ENCODE measurements around the gene C14orf39.

C14orf39 gene

GRCh38 chr14:60512126-60512525 lies 26.3 kb upstream of the C14orf39 start:
- TF ChIP-seq, protein P1, sequence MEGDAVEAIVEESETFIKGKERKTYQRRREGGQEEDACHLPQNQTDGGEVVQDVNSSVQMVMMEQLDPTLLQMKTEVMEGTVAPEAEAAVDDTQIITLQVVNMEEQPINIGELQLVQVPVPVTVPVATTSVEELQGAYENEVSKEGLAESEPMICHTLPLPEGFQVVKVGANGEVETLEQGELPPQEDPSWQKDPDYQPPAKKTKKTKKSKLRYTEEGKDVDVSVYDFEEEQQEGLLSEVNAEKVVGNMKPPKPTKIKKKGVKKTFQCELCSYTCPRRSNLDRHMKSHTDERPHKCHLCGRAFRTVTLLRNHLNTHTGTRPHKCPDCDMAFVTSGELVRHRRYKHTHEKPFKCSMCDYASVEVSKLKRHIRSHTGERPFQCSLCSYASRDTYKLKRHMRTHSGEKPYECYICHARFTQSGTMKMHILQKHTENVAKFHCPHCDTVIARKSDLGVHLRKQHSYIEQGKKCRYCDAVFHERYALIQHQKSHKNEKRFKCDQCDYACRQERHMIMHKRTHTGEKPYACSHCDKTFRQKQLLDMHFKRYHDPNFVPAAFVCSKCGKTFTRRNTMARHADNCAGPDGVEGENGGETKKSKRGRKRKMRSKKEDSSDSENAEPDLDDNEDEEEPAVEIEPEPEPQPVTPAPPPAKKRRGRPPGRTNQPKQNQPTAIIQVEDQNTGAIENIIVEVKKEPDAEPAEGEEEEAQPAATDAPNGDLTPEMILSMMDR (IDR thresholded peaks at IDR 0.05): no peak

DNA sequence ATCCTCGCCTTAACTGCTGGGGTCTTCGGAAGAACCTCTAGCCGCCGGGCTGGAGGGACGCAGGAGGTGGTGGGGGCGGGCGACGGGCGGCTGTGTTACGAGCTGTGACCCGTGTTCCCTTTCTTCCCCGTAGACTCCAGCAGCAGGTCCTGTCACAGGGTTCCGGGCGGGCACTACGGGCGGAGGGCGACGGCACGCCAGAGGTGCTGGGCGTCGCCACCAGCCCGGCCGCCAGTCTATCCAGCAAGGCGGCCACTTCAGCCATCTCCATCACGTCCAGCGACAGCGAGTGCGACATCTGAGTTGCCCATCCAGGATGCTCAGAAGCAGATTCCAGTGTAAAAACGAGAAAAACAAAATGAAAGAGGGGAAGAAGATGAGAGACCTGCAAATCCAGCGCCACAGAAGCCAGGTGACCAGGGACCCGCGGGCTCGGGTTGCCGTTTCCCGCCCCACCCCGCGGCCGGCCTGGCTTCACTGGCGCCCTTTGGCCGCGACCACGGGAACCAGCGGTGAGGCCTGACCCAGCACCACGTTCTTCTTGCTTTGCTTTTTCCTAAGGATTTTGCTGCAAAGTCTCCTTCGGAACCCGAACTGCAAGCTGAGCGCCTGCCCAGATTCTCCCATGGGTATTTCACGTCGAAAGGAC lies 25.2 kb upstream of the C14orf39 start:
- TF ChIP-seq, protein P1 (IDR thresholded peaks at IDR 0.05): no peak

DNA sequence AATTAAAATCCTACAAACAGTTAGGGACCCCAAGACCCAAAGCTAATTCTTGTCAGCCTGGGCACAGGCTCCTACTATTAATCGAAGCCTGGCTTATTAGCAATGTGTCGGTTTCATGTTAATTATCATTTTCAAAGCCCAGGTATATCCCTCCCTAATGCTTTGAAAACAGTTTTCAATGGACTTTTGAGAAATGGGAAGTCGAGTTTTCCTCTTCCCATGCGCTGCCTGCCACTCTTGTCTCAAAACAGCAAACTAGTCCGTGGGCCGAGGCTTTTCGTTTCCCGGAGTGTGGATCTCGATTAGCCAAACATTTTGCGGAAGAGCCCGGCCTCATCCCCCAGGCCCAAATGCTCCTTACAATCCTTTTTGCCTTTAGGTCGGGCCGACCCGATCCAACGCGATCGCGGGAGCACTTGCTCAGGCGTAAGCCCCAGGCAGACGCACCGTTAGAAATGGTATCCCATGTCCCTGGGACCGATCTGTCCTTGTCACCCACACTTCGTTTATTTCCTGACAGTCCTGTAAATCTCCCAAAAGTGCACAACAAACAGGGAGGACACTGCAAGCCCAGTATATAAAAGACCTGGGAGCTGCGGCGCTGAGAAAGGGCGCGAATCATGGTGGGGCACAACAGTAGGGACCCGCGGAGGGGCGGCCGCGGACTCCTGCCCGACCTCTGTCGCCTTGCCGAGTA lies 24.5 kb upstream of the C14orf39 start:
- TF ChIP-seq, protein P1 (IDR thresholded peaks at IDR 0.05): no peak

DNA sequence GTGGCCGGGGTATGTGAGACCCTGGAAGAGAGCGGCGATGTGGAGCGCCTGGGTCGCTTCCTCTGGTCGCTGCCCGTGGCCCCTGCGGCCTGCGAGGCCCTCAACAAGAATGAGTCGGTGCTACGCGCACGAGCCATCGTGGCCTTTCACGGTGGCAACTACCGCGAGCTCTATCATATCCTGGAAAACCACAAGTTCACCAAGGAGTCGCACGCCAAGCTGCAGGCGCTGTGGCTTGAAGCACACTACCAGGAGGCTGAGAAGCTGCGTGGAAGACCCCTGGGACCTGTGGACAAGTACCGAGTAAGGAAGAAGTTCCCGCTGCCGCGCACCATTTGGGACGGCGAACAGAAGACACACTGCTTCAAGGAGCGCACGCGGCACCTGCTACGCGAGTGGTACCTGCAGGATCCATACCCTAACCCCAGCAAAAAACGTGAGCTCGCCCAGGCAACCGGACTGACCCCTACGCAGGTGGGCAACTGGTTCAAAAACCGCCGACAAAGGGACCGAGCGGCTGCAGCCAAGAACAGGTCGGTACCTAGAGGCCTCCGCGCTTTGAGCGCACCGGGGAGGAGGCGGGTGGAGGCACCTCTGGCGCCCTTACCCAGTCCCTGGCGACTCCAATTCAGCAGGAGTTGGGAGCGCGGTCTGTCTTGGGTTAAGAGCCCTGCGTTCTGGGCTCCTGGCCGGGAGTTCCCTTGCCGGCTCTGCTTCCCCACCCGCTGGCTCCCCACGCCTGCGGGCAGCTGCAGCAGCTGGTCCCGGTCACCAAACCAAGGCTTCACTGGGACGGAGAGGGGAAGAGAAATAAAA lies 23.8 kb upstream of the C14orf39 start:
- TF ChIP-seq, protein P1 (IDR thresholded peaks at IDR 0.05): no peak

GRCh38 chr14:60508707-60509437 lies 23.0 kb upstream of the C14orf39 start, which contains the start of gene SIX6:
TSS of gene SIX6 (plus strand) at chr14:60509146. CDS start at chr14:60509399, 253 bp downstream.
- TF ChIP-seq, protein P1 (IDR thresholded peaks at IDR 0.05): no peak

DNA sequence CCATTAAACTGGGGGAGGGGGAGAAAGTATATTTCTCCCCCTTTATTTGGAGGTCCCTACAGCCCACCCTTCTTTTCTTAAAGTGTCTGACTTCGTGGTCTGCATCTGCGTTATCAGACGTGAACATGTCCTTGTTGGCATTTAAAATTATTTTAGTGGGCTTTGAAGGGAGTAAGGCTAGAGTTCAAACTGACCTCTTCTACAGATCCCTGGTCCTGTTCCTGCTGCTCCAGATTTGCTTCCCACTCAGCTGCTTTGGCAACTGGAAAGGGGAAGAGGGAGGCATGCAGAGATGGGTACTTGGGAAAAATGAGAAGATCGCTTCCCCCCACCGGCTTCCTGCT lies 22.5 kb upstream of the C14orf39 start:
- TF ChIP-seq, protein P1 (IDR thresholded peaks at IDR 0.05): no peak

Measured in LNCAP (cell line).